Natural killer cell treated with Interleukin-12 subunit alpha and Interleukin-12 subunit beta and Interleukin-15 and Interleukin-18, amount 100 ng/mL, for 72 hours (primary cell): ENCODE data around the gene AKAP6. TPM values are rescaled to one million over a fixed set of nuclear protein-coding genes. Genes with fewer than 3 reads are reported as not detected.

Experiments
- ATAC-seq, 2 donors: fragments of 150-1000 bp; cut with Tn5 transposase in 1 of 2; sonication (Bioruptor Pico), chemical (Tn5 transposase) in 1 of 2; 2 replicates each; pipeline ENCODE4 v1.10.0; 2021
- DNase-seq: peaks from one replicate; pipeline ENCODE4 v3.0.0; 2022; ENCODE audit warnings: low spot score
- H3K27ac Mint-ChIP-seq, 2 donors: 1 replicate in 1 of 2; 2 replicates in 1 of 2; pipeline ENCODE4 v1.8.0; 2022; ENCODE audit warnings: mixed read lengths in 2 of 2, mild to moderate bottlenecking in 1 of 2, moderate library complexity in 1 of 2
- H3K27me3 Mint-ChIP-seq, 2 donors: 1 replicate in 1 of 2; 2 replicates in 1 of 2; pipeline ENCODE4 v1.8.0; 2022; ENCODE audit warnings: mixed read lengths in 2 of 2
- H3K36me3 Mint-ChIP-seq: one replicate; pipeline ENCODE4 v1.8.0; 2022; ENCODE audit warnings: mixed read lengths
- H3K4me1 Mint-ChIP-seq, 2 donors: 1 replicate in 1 of 2; 2 replicates in 1 of 2; pipeline ENCODE4 v1.8.0; 2022; ENCODE audit warnings: low read depth in 2 of 2, mixed read lengths in 2 of 2, mild to moderate bottlenecking in 1 of 2
- H3K4me3 Mint-ChIP-seq: one replicate; pipeline ENCODE4 v1.8.0; 2022; ENCODE audit warnings: mixed read lengths
- H3K9me3 Mint-ChIP-seq: 2 replicates; pipeline ENCODE4 v1.8.0; 2022; ENCODE audit warnings: mixed read lengths
- total RNA-seq, 2 donors: library from RNA; stranded (reverse); gene quantifications; one replicate each; pipeline ENCODE4 v1.2.3, GENCODE V29; 2022

Gene AKAP6
- total RNA-seq, 2 donors from 2014 or later = 0.31 TPM; not detected in 1

- Mint-ChIP-seq H3K4me1 (no peaks in the 10 kb centered on the region), H3K27me3 (no peaks in the 10 kb centered on the region), H3K4me3 (no peak overlapping the region), H3K36me3 (peaks cover 4% of the 10 kb centered on the region), H3K9me3 (peaks cover 7% of the 10 kb centered on the region), H3K27ac (no peak overlapping the region)
- ATAC-seq (no peak), DNase-seq (no peak)
These were observed 384.8 kb downstream of the AKAP6 start for GRCh38 chr14:32713856-32714255.

GRCh38 chr14:32719601-32720000 is 390.5 kb downstream of the AKAP6 start:
- Mint-ChIP-seq H3K27me3 (no peaks in the 10 kb centered on the region), H3K36me3 (no peaks in the 10 kb centered on the region), H3K4me3 (no peak overlapping the region), H3K9me3 (peaks cover 8% of the 10 kb centered on the region), H3K4me1 (no peaks in the 10 kb centered on the region), H3K27ac (no peak overlapping the region)
- ATAC-seq (no peak), DNase-seq (no peak)

GRCh38 chr14:32720927-32721326 is 391.8 kb downstream of the AKAP6 start:
- Mint-ChIP-seq H3K9me3 (peaks cover 8% of the 10 kb centered on the region), H3K4me3 (no peak overlapping the region), H3K4me1 (no peaks in the 10 kb centered on the region), H3K36me3 (no peaks in the 10 kb centered on the region), H3K27ac (no peak overlapping the region), H3K27me3 (no peaks in the 10 kb centered on the region)
- ATAC-seq (no peak), DNase-seq (no peak)

- H3K27ac Mint-ChIP-seq = no peak overlapping the region
- DNase-seq (no peak), ATAC-seq (no peak)
- H3K27me3 Mint-ChIP-seq = no peaks in the 10 kb centered on the region
- no peaks in the 10 kb centered on the region for H3K36me3 Mint-ChIP-seq
- no peak overlapping the region for H3K4me3 Mint-ChIP-seq
- H3K4me1 Mint-ChIP-seq = no peaks in the 10 kb centered on the region
- H3K9me3 Mint-ChIP-seq = peaks cover 5% of the 10 kb centered on the region
These were observed 393.6 kb downstream of the AKAP6 start for GRCh38 chr14:32722631-32723183.

- Mint-ChIP-seq H3K27ac (no peak overlapping the region), H3K4me1 (no peaks in the 10 kb centered on the region), H3K9me3 (peaks cover 8% of the 10 kb centered on the region), H3K27me3 (no peaks in the 10 kb centered on the region), H3K4me3 (no peak overlapping the region), H3K36me3 (no peaks in the 10 kb centered on the region)
- no peak for DNase-seq
- no peak for ATAC-seq
These were observed 395.9 kb downstream of the AKAP6 start for GRCh38 chr14:32724867-32725471.

- no peak overlapping the region for H3K27ac Mint-ChIP-seq
- no peaks in the 10 kb centered on the region for H3K27me3 Mint-ChIP-seq
- no peaks in the 10 kb centered on the region for H3K4me1 Mint-ChIP-seq
- DNase-seq (no peak), ATAC-seq (no peak)
- no peaks in the 10 kb centered on the region for H3K36me3 Mint-ChIP-seq
- H3K4me3 Mint-ChIP-seq = no peak overlapping the region
- H3K9me3 Mint-ChIP-seq = peaks cover 8% of the 10 kb centered on the region
These were observed 397.4 kb downstream of the AKAP6 start for GRCh38 chr14:32726516-32726915.

- DNase-seq (no peak), ATAC-seq (no peak)
- Mint-ChIP-seq H3K4me3 (no peak overlapping the region), H3K27me3 (no peaks in the 10 kb centered on the region), H3K9me3 (peaks cover 3% of the 10 kb centered on the region), H3K4me1 (no peaks in the 10 kb centered on the region), H3K27ac (no peak overlapping the region), H3K36me3 (no peaks in the 10 kb centered on the region)
These were observed 398.7 kb downstream of the AKAP6 start for GRCh38 chr14:32727832-32728231.

GRCh38 chr14:32728526-32728925 is 399.4 kb downstream of the AKAP6 start:
- no peak for ATAC-seq

GRCh38 chr14:32728976-32729375 is 399.9 kb downstream of the AKAP6 start:
- no peak for DNase-seq
- Mint-ChIP-seq H3K4me1 (no peaks in the 10 kb centered on the region), H3K36me3 (no peaks in the 10 kb centered on the region), H3K27me3 (no peaks in the 10 kb centered on the region), H3K27ac (no peak overlapping the region), H3K4me3 (no peak overlapping the region), H3K9me3 (peaks cover 3% of the 10 kb centered on the region)
- ATAC-seq = no peak

More at GRCh38 chr14:32728526-32728925, 399.4 kb downstream of the AKAP6 start:
- Mint-ChIP-seq H3K4me3 (no peak overlapping the region), H3K9me3 (peaks cover 3% of the 10 kb centered on the region), H3K36me3 (no peaks in the 10 kb centered on the region), H3K27me3 (no peaks in the 10 kb centered on the region), H3K4me1 (no peaks in the 10 kb centered on the region), H3K27ac (no peak overlapping the region)
- DNase-seq = no peak

- DNase-seq (no peak), ATAC-seq (no peak)
- H3K27me3 Mint-ChIP-seq = no peaks in the 10 kb centered on the region
- no peaks in the 10 kb centered on the region for H3K36me3 Mint-ChIP-seq
- H3K9me3 Mint-ChIP-seq = peaks cover 3% of the 10 kb centered on the region
- H3K4me3 Mint-ChIP-seq = no peak overlapping the region
- H3K27ac Mint-ChIP-seq = no peak overlapping the region
- H3K4me1 Mint-ChIP-seq = no peaks in the 10 kb centered on the region
These were observed 402.2 kb downstream of the AKAP6 start for GRCh38 chr14:32731249-32731648.

GRCh38 chr14:32733015-32733414 is 403.9 kb downstream of the AKAP6 start:
- Mint-ChIP-seq H3K4me1 (no peaks in the 10 kb centered on the region), H3K27me3 (no peaks in the 10 kb centered on the region), H3K4me3 (no peak overlapping the region), H3K9me3 (peaks cover 6% of the 10 kb centered on the region), H3K27ac (no peak overlapping the region), H3K36me3 (no peaks in the 10 kb centered on the region)
- DNase-seq (no peak), ATAC-seq (no peak)

- ATAC-seq = no peak
- Mint-ChIP-seq H3K9me3 (peaks cover 4% of the 10 kb centered on the region), H3K4me1 (no peaks in the 10 kb centered on the region), H3K27me3 (no peaks in the 10 kb centered on the region), H3K36me3 (no peaks in the 10 kb centered on the region), H3K4me3 (no peak overlapping the region), H3K27ac (no peak overlapping the region)
- DNase-seq = no peak
These were observed 405.2 kb downstream of the AKAP6 start for GRCh38 chr14:32734261-32734660.

GRCh38 chr14:32737621-32738020 is 408.5 kb downstream of the AKAP6 start:
- Mint-ChIP-seq H3K36me3 (no peaks in the 10 kb centered on the region), H3K27ac (no peak overlapping the region), H3K4me3 (no peak overlapping the region), H3K4me1 (no peaks in the 10 kb centered on the region), H3K9me3 (peaks cover 14% of the 10 kb centered on the region), H3K27me3 (no peaks in the 10 kb centered on the region)
- ATAC-seq (no peak), DNase-seq (no peak)

- DNase-seq = no peak
- Mint-ChIP-seq H3K9me3 (peaks cover 14% of the 10 kb centered on the region), H3K36me3 (no peaks in the 10 kb centered on the region), H3K27ac (no peak overlapping the region), H3K4me3 (no peak overlapping the region), H3K27me3 (no peaks in the 10 kb centered on the region), H3K4me1 (no peaks in the 10 kb centered on the region)
- ATAC-seq = no peak
These were observed 409.2 kb downstream of the AKAP6 start for GRCh38 chr14:32738206-32738871.
